HEK293 (cell line): ENCODE measurements around the gene VAV3.

Experiments
- CTCF ChIA-PET: fragments of 350-600 bp; formaldehyde crosslinking; extraction: SDS; loops from one replicate; lab custom pipeline; 2021; ENCODE audit warnings: antibody characterized with exemption; lab: Yijun Ruan, JAX
- POLR2A ChIA-PET: fragments of 300-600 bp; formaldehyde crosslinking; extraction: SDS; loops from one replicate; lab custom pipeline; 2020; ENCODE audit warnings: antibody characterized with exemption, inconsistent platforms; lab: Yijun Ruan, JAX
- H3K27ac ChIP-seq: fragments of 200-500 bp; sonication (Bioruptor generic); 2 replicates; pipeline ENCODE4 v1.5.1; 2014; ENCODE audit warnings: low read depth, low read length, control low read depth, inconsistent platforms; ENCODE audit errors: extremely low read depth
- H3K36me3 ChIP-seq, 2 experiments: fragments of 200-500 bp in 1 of 2; sonication (Bioruptor generic) in 1 of 2; 1 replicate in 1 of 2; 2 replicates in 1 of 2; pipeline ENCODE4 v1.5.1; 2014 to 2017; ENCODE audit warnings: inconsistent platforms in 2 of 2, low read length in 2 of 2; ENCODE audit not compliant: control insufficient read depth in 2 of 2, insufficient read depth in 1 of 2
- H3K4me1 ChIP-seq: fragments of 200-500 bp; sonication (Bioruptor generic); 2 replicates; pipeline ENCODE4 v1.5.1; 2014; ENCODE audit warnings: mild to moderate bottlenecking, low read length, inconsistent platforms; ENCODE audit not compliant: control insufficient read depth, insufficient read depth
- H3K4me3 ChIP-seq: 2 replicates; pipeline ENCODE4 v1.5.1; 2011; ENCODE audit warnings: low read depth, mild to moderate bottlenecking, control low read depth, low read length, moderate library complexity
- H3K9me3 ChIP-seq: fragments of 200-500 bp; sonication (Bioruptor generic); 2 replicates; pipeline ENCODE4 v1.5.1; 2014; ENCODE audit warnings: low read depth, low read length, inconsistent platforms; ENCODE audit not compliant: control insufficient read depth, insufficient read depth
- GFI1B ChIP-seq: fragments of 450-650 bp; formaldehyde crosslinking; IDR thresholded peaks from 2 replicates; pipeline ENCODE4 v1.5.1; 2016; ENCODE audit warnings: missing biosample characterization, missing genetic modification characterization
- HOXA7 ChIP-seq: sonication (generic); formaldehyde crosslinking; IDR thresholded peaks from 2 replicates; pipeline ENCODE4 v1.8.1; 2022; ENCODE audit warnings: missing genetic modification reagents, borderline replicate concordance
- HOXD13 ChIP-seq: sonication (generic); formaldehyde crosslinking; IDR thresholded peaks from 2 replicates; pipeline ENCODE4 v1.8.0; 2022; ENCODE audit warnings: missing genetic modification reagents, borderline replicate concordance
- IKZF3 ChIP-seq: fragments of 450-650 bp; IDR thresholded peaks from 2 replicates; pipeline ENCODE4 v1.5.0; 2018; ENCODE audit warnings: missing biosample characterization, mild to moderate bottlenecking, missing genetic modification characterization, moderate library complexity
- KLF16 ChIP-seq: fragments of 450-650 bp; formaldehyde crosslinking; IDR thresholded peaks from 2 replicates; pipeline ENCODE4 v1.5.1; 2017; ENCODE audit warnings: missing biosample characterization, missing genetic modification characterization
- SCRT2 ChIP-seq: fragments of 450-650 bp; formaldehyde crosslinking; IDR thresholded peaks from 2 replicates; pipeline ENCODE4 v1.5.1; 2016; ENCODE audit warnings: missing biosample characterization, missing genetic modification characterization
- TCF7L2 ChIP-seq: IDR thresholded peaks from 2 replicates; pipeline ENCODE4 v1.6.1; 2011; ENCODE audit warnings: low read depth, mild to moderate bottlenecking, inconsistent platforms, low read length, moderate library complexity, borderline replicate concordance
- YY1 ChIP-seq: fragments of 450-650 bp; formaldehyde crosslinking; IDR thresholded peaks from 2 replicates; pipeline ENCODE4 v1.5.1; 2018; ENCODE audit warnings: missing biosample characterization, missing genetic modification characterization
- ZBTB1 ChIP-seq: fragments of 450-650 bp; formaldehyde crosslinking; IDR thresholded peaks from 2 replicates; pipeline ENCODE4 v1.5.1; 2016; ENCODE audit warnings: missing biosample characterization, missing genetic modification characterization
- ZEB2 ChIP-seq: fragments of 450-650 bp; formaldehyde crosslinking; IDR thresholded peaks from 2 replicates; pipeline ENCODE4 v1.5.1; 2016; ENCODE audit warnings: missing biosample characterization, missing genetic modification characterization
- ZFP41 ChIP-seq: fragments of 450-650 bp; formaldehyde crosslinking; IDR thresholded peaks from 2 replicates; pipeline ENCODE4 v1.5.1; 2016; ENCODE audit warnings: missing biosample characterization, missing genetic modification characterization, borderline replicate concordance
- ZNF221 ChIP-seq: fragments of 450-650 bp; formaldehyde crosslinking; IDR thresholded peaks from 2 replicates; pipeline ENCODE4 v1.5.1; 2017; ENCODE audit warnings: missing biosample characterization, missing genetic modification characterization, borderline replicate concordance
- ZNF266 ChIP-seq: fragments of 450-650 bp; formaldehyde crosslinking; IDR thresholded peaks from 2 replicates; pipeline ENCODE4 v1.5.1; 2016; ENCODE audit warnings: missing biosample characterization, missing genetic modification characterization, low read depth
- ZNF416 ChIP-seq: fragments of 450-650 bp; formaldehyde crosslinking; IDR thresholded peaks from 2 replicates; pipeline ENCODE4 v1.5.1; 2016; ENCODE audit warnings: missing biosample characterization, missing genetic modification characterization
- ZNF449 ChIP-seq: fragments of 450-650 bp; formaldehyde crosslinking; IDR thresholded peaks from 2 replicates; pipeline ENCODE4 v1.5.1; 2017; ENCODE audit warnings: missing biosample characterization, mild to moderate bottlenecking, missing genetic modification characterization, moderate library complexity
- ZNF473 ChIP-seq: fragments of 450-650 bp; formaldehyde crosslinking; IDR thresholded peaks from 2 replicates; pipeline ENCODE4 v1.5.1; 2017; ENCODE audit warnings: missing biosample characterization, missing genetic modification characterization
- ZNF48 ChIP-seq: fragments of 450-650 bp; formaldehyde crosslinking; IDR thresholded peaks from 2 replicates; pipeline ENCODE4 v1.5.1; 2016; ENCODE audit warnings: missing biosample characterization, missing genetic modification characterization
- ZNF521 ChIP-seq: fragments of 450-650 bp; formaldehyde crosslinking; IDR thresholded peaks from 2 replicates; pipeline ENCODE4 v1.5.1; 2017; ENCODE audit warnings: missing biosample characterization, mild to moderate bottlenecking, missing genetic modification characterization
- ZNF623 ChIP-seq: fragments of 450-650 bp; formaldehyde crosslinking; IDR thresholded peaks from 2 replicates; pipeline ENCODE4 v1.5.1; 2016; ENCODE audit warnings: missing biosample characterization, missing genetic modification characterization
- ZNF626 ChIP-seq: fragments of 450-650 bp; sonication (Bioruptor Pico); formaldehyde crosslinking; IDR thresholded peaks from 2 replicates; pipeline ENCODE4 v1.5.1; 2018; ENCODE audit warnings: missing biosample characterization, missing genetic modification characterization, inconsistent platforms
- ZNF654 ChIP-seq: fragments of 450-650 bp; formaldehyde crosslinking; IDR thresholded peaks from 2 replicates; pipeline ENCODE4 v1.5.1; 2016; ENCODE audit warnings: low read depth, missing biosample characterization, missing genetic modification characterization
- ZNF785 ChIP-seq: fragments of 450-650 bp; formaldehyde crosslinking; IDR thresholded peaks from 2 replicates; pipeline ENCODE4 v1.5.1; 2016; ENCODE audit warnings: missing biosample characterization, missing genetic modification characterization
- ZNF792 ChIP-seq: fragments of 450-650 bp; formaldehyde crosslinking; IDR thresholded peaks from 2 replicates; pipeline ENCODE4 v1.5.1; 2016; ENCODE audit warnings: missing biosample characterization, missing genetic modification characterization
- ZSCAN23 ChIP-seq: fragments of 450-650 bp; formaldehyde crosslinking; IDR thresholded peaks from 2 replicates; pipeline ENCODE4 v1.5.1; 2016; ENCODE audit warnings: missing biosample characterization, missing genetic modification characterization
- TF ChIP-seq, protein P1 (sequence below): fragments of 450-650 bp; formaldehyde crosslinking; IDR thresholded peaks from 2 replicates; pipeline ENCODE4 v1.5.1; 2016; ENCODE audit warnings: missing biosample characterization, missing genetic modification characterization

VAV3 gene

DNA sequence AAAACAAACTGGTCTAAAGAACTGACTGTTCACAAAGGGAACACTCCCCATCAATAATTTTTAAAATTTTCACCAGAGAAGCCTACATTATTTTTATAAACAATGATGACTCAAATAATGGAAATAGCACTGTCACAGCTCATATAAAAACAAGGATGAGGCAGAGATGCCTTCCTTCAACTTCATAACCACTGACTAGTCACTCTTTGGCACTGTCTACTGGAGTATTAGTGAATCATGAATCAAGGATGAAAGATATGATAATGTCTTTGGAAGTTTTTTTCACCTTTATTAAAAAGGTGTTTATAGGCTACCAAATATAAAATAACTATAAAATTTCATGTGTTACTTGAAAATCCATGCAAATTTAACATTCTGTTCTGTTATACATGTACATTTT lies 316.9 kb downstream of the VAV3 start (continued):
- no peak for TF ChIP-seq ZNF449 (tag by site-specific recombination)

- no peak overlapping the region for H3K27ac ChIP-seq
- ChIA-PET POLR2A (no interaction called here), CTCF (no interaction called here)
- TF ChIP-seq HOXA7 (CRISPR knock-in tag) (no peak), ZNF785 (tag by site-specific recombination) (no peak), ZNF626 (tag by site-specific recombination) (no peak), ZNF521 (tag by site-specific recombination) (no peak), ZNF792 (tag by site-specific recombination) (no peak), ZNF48 (tag by site-specific recombination) (no peak), ZSCAN23 (tag by site-specific recombination) (no peak), ZNF266 (tag by site-specific recombination) (no peak), ZNF221 (no peak), ZNF416 (tag by site-specific recombination) (no peak), IKZF3 (tag by site-specific recombination) (no peak), ZNF473 (tag by site-specific recombination) (no peak), GFI1B (tag by site-specific recombination) (no peak), ZFP41 (no peak), ZNF654 (tag by site-specific recombination) (no peak), KLF16 (tag by site-specific recombination) (no peak), HOXD13 (CRISPR knock-in tag) (no peak), ZEB2 (no peak)
- TF ChIP-seq, protein P1, sequence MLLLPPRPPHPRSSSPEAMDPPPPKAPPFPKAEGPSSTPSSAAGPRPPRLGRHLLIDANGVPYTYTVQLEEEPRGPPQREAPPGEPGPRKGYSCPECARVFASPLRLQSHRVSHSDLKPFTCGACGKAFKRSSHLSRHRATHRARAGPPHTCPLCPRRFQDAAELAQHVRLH (tag by site-specific recombination) = no peak
- H3K36me3 ChIP-seq = no peaks in the 10 kb centered on the region
- H3K9me3 ChIP-seq = no peaks in the 10 kb centered on the region
- H3K4me1 ChIP-seq = peaks cover 12% of the 10 kb centered on the region; the same call in 1 of the 2 replicates
- no peak overlapping the region for H3K4me3 ChIP-seq
Measured at GRCh38 chr1:107647012-107647411, 318.0 kb downstream of the VAV3 start.

GRCh38 chr1:107643766-107644165 lies 321.2 kb downstream of the VAV3 start:
- CTCF ChIA-PET = no interaction called here
- no peak overlapping the region for H3K27ac ChIP-seq
- TF ChIP-seq ZNF623 = no peak
- TF ChIP-seq TCF7L2 = no peak
- TF ChIP-seq, all 188 proteins: peak for 0
- Histone ChIP-seq H3K36me3 (no peaks in the 10 kb centered on the region), H3K4me3 (no peak overlapping the region), H3K4me1 (0 out of 2 replicates have a peak, but pooled peaks cover 2% of the 10 kb centered on the region), H3K9me3 (no peaks in the 10 kb centered on the region)
- POLR2A ChIA-PET = no interaction called here

GRCh38 chr1:107640207-107640606 lies 324.8 kb downstream of the VAV3 start:
- Histone ChIP-seq H3K27ac (no peak overlapping the region), H3K36me3 (no peaks in the 10 kb centered on the region), H3K4me3 (no peak overlapping the region), H3K4me1 (no peaks in the 10 kb centered on the region), H3K9me3 (no peaks in the 10 kb centered on the region)
- TF ChIP-seq YY1 (tag by site-specific recombination) (no peak), SCRT2 (tag by site-specific recombination) (peak; percentile 55), ZBTB1 (tag by site-specific recombination) (no peak)
- ChIA-PET POLR2A (no interaction called here), CTCF (no interaction called here)
